HCT116 (cell line): ENCODE measurements around the gene MALL. TPM values are rescaled to one million over a fixed set of nuclear protein-coding genes. Genes with fewer than 3 reads are reported as not detected.
A peak's percentile ranks its signal among the peaks of the same experiment; 100 is the strongest.

ENCODE experiments used
- ATAC-seq: fragments of 200-7000 bp; cut with Tn5 transposase; 2 replicates; pipeline ENCODE4 v1.9.1; 2020; ENCODE audit warnings: mild to moderate bottlenecking, moderate library complexity
- BruUV-seq: library from RNA; stranded (reverse); fragments of 400-500 nt; replicated peaks from 2 replicates; lab custom pipeline; 2021; lab: Mats Ljungman, UMichigan
- CTCF ChIA-PET: fragments of 300-600 bp; sonication (Branson Sonifier 250); formaldehyde crosslinking; loops from one replicate; lab custom pipeline; 2021; ENCODE audit warnings: antibody characterized with exemption; lab: Charles Lee
- POLR2A ChIA-PET: fragments of 300-600, 350-600 bp; sonication (Branson Sonifier 250); formaldehyde crosslinking; loops from one replicate; lab custom pipeline; 2021; ENCODE audit warnings: antibody characterized with exemption; lab: Charles Lee
- RAD21 ChIA-PET, 2 experiments: fragments of 300-600 bp; sonication (Branson Sonifier 250); formaldehyde crosslinking; loops; one replicate each; lab custom pipeline; 2023; ENCODE audit warnings: low total read pairs in 2 of 2; ENCODE audit not compliant: uncharacterized antibody in 2 of 2, unreplicated experiment in 2 of 2, low non-redundant PET in 1 of 2; lab: Charles Lee
- DNase-seq: peaks from one replicate; pipeline ENCODE4 v3.0.0-alpha.2; 2010; ENCODE audit warnings: low read depth, low spot score
- H2AFZ ChIP-seq: fragments of 200-600 bp; shearing (Covaris generic), sonication (generic); 2 replicates; pipeline ENCODE4 v1.6.1; 2017; ENCODE audit warnings: low read depth, mixed run types, mixed read lengths, antibody characterized with exemption, low read length; ENCODE audit not compliant: poor library complexity, severe bottlenecking
- H3K27ac ChIP-seq: 2 replicates; pipeline ENCODE4 v1.5.1; 2012; ENCODE audit warnings: low read depth, low read length
- H3K27me3 ChIP-seq: fragments of 200-600 bp; sonication (generic); 2 replicates; pipeline ENCODE4 v1.6.1; 2016; ENCODE audit warnings: mixed run types, low read length, mixed read lengths; ENCODE audit not compliant: insufficient read depth
- H3K36me3 ChIP-seq, 2 experiments: fragments of 200-500 bp in 1 of 2; fragments of 200-600 bp in 1 of 2; sonication (Bioruptor generic) in 1 of 2; sonication (generic) in 1 of 2; 2 replicates each; pipeline versions ENCODE4 v1.5.1 to v1.6.1; 2014 to 2016; ENCODE audit warnings: low read length in 2 of 2, inconsistent platforms in 1 of 2, mixed read lengths in 1 of 2, mixed run types in 1 of 2; ENCODE audit not compliant: insufficient read depth in 2 of 2, control insufficient read depth in 1 of 2
- H3K4me1 ChIP-seq, 2 experiments: fragments of 200-600 bp in 1 of 2; sonication (generic) in 1 of 2; 2 replicates each; pipeline versions ENCODE4 v1.5.1 to v1.6.1; 2012 to 2017; ENCODE audit warnings: low read length in 2 of 2, inconsistent platforms in 1 of 2, mild to moderate bottlenecking in 1 of 2, mixed read lengths in 1 of 2, mixed run types in 1 of 2, moderate library complexity in 1 of 2; ENCODE audit not compliant: insufficient read depth in 2 of 2, control insufficient read depth in 1 of 2
- H3K4me2 ChIP-seq: fragments of 200-600 bp; sonication (generic); 2 replicates; pipeline ENCODE4 v1.6.1; 2017; ENCODE audit warnings: mixed run types, low read length, mixed read lengths
- H3K4me3 ChIP-seq, 2 experiments: fragments of 200-600 bp in 1 of 2; sonication (generic) in 1 of 2; replicated peaks in 1 of 2; 2 replicates each; pipeline ENCODE4 v1.5.1; 2011 to 2016; ENCODE audit warnings: low read length in 2 of 2, control low read depth in 1 of 2, low read depth in 1 of 2, mild to moderate bottlenecking in 1 of 2, mixed read lengths in 1 of 2, mixed run types in 1 of 2
- H3K79me2 ChIP-seq: fragments of 200-600 bp; sonication (generic); 2 replicates; pipeline ENCODE4 v1.6.1; 2017; ENCODE audit warnings: mild to moderate bottlenecking, mixed run types, low read length, moderate library complexity, mixed read lengths; ENCODE audit not compliant: insufficient read depth
- H3K9ac ChIP-seq: fragments of 200-600 bp; sonication (generic); 2 replicates; pipeline ENCODE4 v1.6.1; 2016; ENCODE audit warnings: low read length, mixed read lengths
- H3K9me2 ChIP-seq: fragments of 200-600 bp; sonication (generic), shearing (Covaris generic); 2 replicates; pipeline ENCODE4 v1.6.1; 2017; ENCODE audit warnings: mixed run types, mild to moderate bottlenecking, moderate library complexity; ENCODE audit not compliant: insufficient read depth
- H3K9me3 ChIP-seq, 2 experiments: fragments of 200-500 bp in 1 of 2; fragments of 200-600 bp in 1 of 2; sonication (Bioruptor generic) in 1 of 2; sonication (generic) in 1 of 2; 2 replicates each; pipeline ENCODE4 v1.6.1; 2014 to 2017; ENCODE audit warnings: low read length in 2 of 2, mixed read lengths in 2 of 2, inconsistent platforms in 1 of 2, low read depth in 1 of 2, mild to moderate bottlenecking in 1 of 2, mixed run types in 1 of 2, moderate library complexity in 1 of 2; ENCODE audit not compliant: control insufficient read depth in 1 of 2, insufficient read depth in 1 of 2
- H4K20me1 ChIP-seq: fragments of 200-600 bp; sonication (generic), shearing (Covaris generic); 2 replicates; pipeline ENCODE4 v1.6.1; 2017; ENCODE audit warnings: mixed run types, mild to moderate bottlenecking, moderate library complexity; ENCODE audit not compliant: insufficient read depth
- ZBTB33 ChIP-seq: IDR thresholded peaks from 2 replicates; pipeline ENCODE4 v1.6.1; 2011; ENCODE audit warnings: mild to moderate bottlenecking, low read length, moderate library complexity; ENCODE audit not compliant: insufficient replicate concordance; ENCODE audit errors: extremely low read depth
- ZFX ChIP-seq: fragments of 450-650 bp; IDR thresholded peaks from 2 replicates; pipeline ENCODE4 v1.6.1; 2017
- intact Hi-C: fragments of 100-400 bp; cut with micrococcal nuclease; formaldehyde crosslinking; loops from 2 replicates; pipeline ENCODE4 v1.10.0; 2022
- total RNA-seq: library from RNA; stranded (reverse); gene quantifications from one replicate; pipeline ENCODE4 v1.2.1, GENCODE V29; 2021; ENCODE audit not compliant: unreplicated experiment
- TF ChIP-seq, protein P1 (sequence below), 3 experiments: fragments of 200-600 bp in 1 of 3; sonication (generic) in 1 of 3; IDR thresholded peaks in 2 of 3; conservative IDR thresholded peaks in 1 of 3; 2 replicates each; pipeline ENCODE4 v1.5.1; 2012 to 2017; ENCODE audit warnings: low read depth in 2 of 3, low read length in 2 of 3, antibody characterized with exemption in 1 of 3, borderline replicate concordance in 1 of 3, control low read depth in 1 of 3, mild to moderate bottlenecking in 1 of 3, mixed read lengths in 1 of 3, mixed run types in 1 of 3, moderate library complexity in 1 of 3; ENCODE audit not compliant: insufficient read depth in 1 of 3

MALL gene
- total RNA-seq, 1 experiment from 2014 or later = 223 TPM

- H3K36me3 ChIP-seq = peaks cover 0 to 21% of the 10 kb centered on the region in 2 experiments; a peak in 1 of 4 replicates
- no TSS peak for BruUV-seq
- intact Hi-C loops = no loop called here
- ChIA-PET POLR2A (interaction anchor here (3.1 kb wide), 1 partner anchor 10 kb away, joined by 37 read pairs; no protein-coding TSS in a partner anchor), CTCF (interaction anchor here (0.7 to 2.4 kb wide), 12 partner anchors 8 to 50 kb away, joined by 3 to 41 read pairs (median 4); no protein-coding TSS in a partner anchor), RAD21 (interaction anchor here in 1 of 2 experiments (1.3 kb wide), 1 partner anchor 10 kb away, joined by 3 read pairs; no protein-coding TSS in a partner anchor)
- peak overlapping the region; percentile 82 for H3K27ac ChIP-seq
- peaks cover 24 to 73% of the 10 kb centered on the region in 2 experiments for H3K4me1 ChIP-seq
- TF ChIP-seq, protein P1, sequence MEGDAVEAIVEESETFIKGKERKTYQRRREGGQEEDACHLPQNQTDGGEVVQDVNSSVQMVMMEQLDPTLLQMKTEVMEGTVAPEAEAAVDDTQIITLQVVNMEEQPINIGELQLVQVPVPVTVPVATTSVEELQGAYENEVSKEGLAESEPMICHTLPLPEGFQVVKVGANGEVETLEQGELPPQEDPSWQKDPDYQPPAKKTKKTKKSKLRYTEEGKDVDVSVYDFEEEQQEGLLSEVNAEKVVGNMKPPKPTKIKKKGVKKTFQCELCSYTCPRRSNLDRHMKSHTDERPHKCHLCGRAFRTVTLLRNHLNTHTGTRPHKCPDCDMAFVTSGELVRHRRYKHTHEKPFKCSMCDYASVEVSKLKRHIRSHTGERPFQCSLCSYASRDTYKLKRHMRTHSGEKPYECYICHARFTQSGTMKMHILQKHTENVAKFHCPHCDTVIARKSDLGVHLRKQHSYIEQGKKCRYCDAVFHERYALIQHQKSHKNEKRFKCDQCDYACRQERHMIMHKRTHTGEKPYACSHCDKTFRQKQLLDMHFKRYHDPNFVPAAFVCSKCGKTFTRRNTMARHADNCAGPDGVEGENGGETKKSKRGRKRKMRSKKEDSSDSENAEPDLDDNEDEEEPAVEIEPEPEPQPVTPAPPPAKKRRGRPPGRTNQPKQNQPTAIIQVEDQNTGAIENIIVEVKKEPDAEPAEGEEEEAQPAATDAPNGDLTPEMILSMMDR (IDR thresholded peaks at IDR 0.05 in 2 of 3, conservative IDR thresholded peaks at IDR 0.05 in 1 of 3; ENCODE audit: borderline replicate concordance in 1 of 3, insufficient read depth in 1 of 3, low read depth in 2 of 3, low read length in 2 of 3) = peak in 2 of 3 experiments; percentile 78 to 87; a peak in 4 of 6 replicates
- TF ChIP-seq ZFX (peak; percentile 83), ZBTB33 (no peak)
- no peaks in the 10 kb centered on the region for H3K9me2 ChIP-seq
- peak overlapping the region; percentile 91 for H3K9ac ChIP-seq
- H3K79me2 ChIP-seq = peaks cover 52% of the 10 kb centered on the region
- ATAC-seq (peak; percentile 74), DNase-seq (peak; percentile 56)
- no peaks in the 10 kb centered on the region for H3K9me3 ChIP-seq
- H3K4me2 ChIP-seq = peak overlapping the region; percentile 89
- H3K4me3 ChIP-seq = peak overlapping the region; percentile 85 to 88
- no peaks in the 10 kb centered on the region for H3K27me3 ChIP-seq
- no peaks in the 10 kb centered on the region for H4K20me1 ChIP-seq
- H2AFZ ChIP-seq = no peak overlapping the region
These were observed 550 bp upstream of the MALL start for GRCh38 chr2:110116033-110116710.
